ENCODE measurements around the gene SLC35F5. TPM values are rescaled to one million over a fixed set of nuclear protein-coding genes. Genes with fewer than 3 reads are reported as not detected.

The SLC35F5 gene
- total and polyA plus RNA-seq, 10 of the 15 experiments (the other 5 are each of a cell fraction or from before 2014, with no cell fraction given) = 1.8 to 31.3 (median 16.5) TPM

- TF ChIP-seq CREB1 (IDR thresholded peaks at IDR 0.05; ENCODE audit: low read depth) (no peak), ZZZ3 (IDR thresholded peaks at IDR 0.05; ENCODE audit: control insufficient read depth, insufficient read length, low read depth) (no peak), RAD21 (IDR thresholded peaks at IDR 0.05; ENCODE audit: insufficient read depth, low read depth, low read length) (peak; percentile 23; the same call in 1 of the 2 replicates), ZNF384 (IDR thresholded peaks at IDR 0.05; ENCODE audit: borderline replicate concordance, low read depth, low read length) (peak; percentile 70), NKRF (conservative IDR thresholded peaks at IDR 0.05) (no peak)
Observed at GRCh38 chr2:113720167-113720566, 36.3 kb downstream of the SLC35F5 start (continued).

- ChIA-PET RAD21 (ENCODE audit: unreplicated experiment) (interaction anchor here (1.5 kb wide), 1 partner anchor 40 kb away, joined by 3 read pairs; the partner anchor contains the start of gene SLC35F5), CTCF (interaction anchor here (4.4 kb wide), 1 partner anchor 15 kb away, joined by 30 read pairs; no protein-coding TSS in a partner anchor), SMC1A (ENCODE audit: uncharacterized antibody, unreplicated experiment) (interaction anchor here (0.8 to 1.5 kb wide), 3 partner anchors 10 to 232 kb away, joined by 3 to 6 read pairs (median 3); no protein-coding TSS in a partner anchor), POLR2A (no interaction called here)
- ATAC-seq (no peak), DNase-seq (ENCODE audit: low read depth, low spot score) (no peak), FAIRE-seq (no peak)
- 60% methylated on average over 3 of the region's 3 CpGs for WGBS (ENCODE audit: insufficient coverage, insufficient replicate concordance, low lambda C conversion rate, missing lambda C conversion rate)
- Histone ChIP-seq H3K9ac (ENCODE audit: control insufficient read depth, insufficient read depth, low read length) (no peak overlapping the region), H3K4me3 (no peak overlapping the region), H4K20me1 (ENCODE audit: control insufficient read depth, insufficient read depth) (no peaks in the 10 kb centered on the region), H2AFZ (ENCODE audit: control insufficient read depth, low read depth, low read length) (no peak overlapping the region), H3K4me1 (ENCODE audit: control insufficient read depth, insufficient read depth, low read length) (no peaks in the 10 kb centered on the region), H3K27me3 (replicated peaks in 1 of 2; ENCODE audit: control insufficient read depth in 2 of 2, insufficient read depth in 2 of 2, low read length in 1 of 2) (no peaks in the 10 kb centered on the region), H3K27ac (ENCODE audit: control insufficient read depth, insufficient read depth) (no peak overlapping the region), H3K79me2 (ENCODE audit: control insufficient read depth, insufficient read depth, low read length) (no peaks in the 10 kb centered on the region), H3K36me3 (ENCODE audit: control insufficient read depth in 2 of 2, insufficient read depth in 2 of 2, low read length in 1 of 2) (peaks cover 0 to 6% of the 10 kb centered on the region in 2 experiments; a peak in 2 of 4 replicates), H3K4me2 (ENCODE audit: control insufficient read depth, insufficient read depth) (no peak overlapping the region), H3K9me3 (replicated peaks; ENCODE audit: control insufficient read depth, insufficient read depth, low read length) (no peaks in the 10 kb centered on the region)
- in situ Hi-C loops (cut with MboI) = no loop called here
- intact Hi-C loops (cut with micrococcal nuclease; ENCODE audit: unreplicated experiment) = no loop called here
- BruUV-seq (replicated peaks) = no TSS peak
- TF ChIP-seq SIN3A (IDR thresholded peaks at IDR 0.05; ENCODE audit: low read depth, low read length) (no peak), ZBTB4 (CRISPR knock-in tag; IDR thresholded peaks at IDR 0.05) (no peak), CEBPB (IDR thresholded peaks at IDR 0.05; ENCODE audit: borderline replicate concordance in 1 of 2, low read depth in 2 of 2, low read length in 2 of 2) (no peak), PRDM15 (CRISPR knock-in tag; IDR thresholded peaks at IDR 0.05) (no peak), PKNOX1 (IDR thresholded peaks at IDR 0.05) (no peak), ZNF207 (IDR thresholded peaks at IDR 0.05; ENCODE audit: borderline replicate concordance) (no peak), MTA2 (IDR thresholded peaks at IDR 0.05; ENCODE audit: low read depth) (no peak), HDAC2 (IDR thresholded peaks at IDR 0.05) (no peak)
Observed at GRCh38 chr2:113716291-113716690, 40.2 kb downstream of the SLC35F5 start.

Measured in GM12878 (cell line).